Measurements from ENCODE around the gene POLN.

POLN gene

DNA sequence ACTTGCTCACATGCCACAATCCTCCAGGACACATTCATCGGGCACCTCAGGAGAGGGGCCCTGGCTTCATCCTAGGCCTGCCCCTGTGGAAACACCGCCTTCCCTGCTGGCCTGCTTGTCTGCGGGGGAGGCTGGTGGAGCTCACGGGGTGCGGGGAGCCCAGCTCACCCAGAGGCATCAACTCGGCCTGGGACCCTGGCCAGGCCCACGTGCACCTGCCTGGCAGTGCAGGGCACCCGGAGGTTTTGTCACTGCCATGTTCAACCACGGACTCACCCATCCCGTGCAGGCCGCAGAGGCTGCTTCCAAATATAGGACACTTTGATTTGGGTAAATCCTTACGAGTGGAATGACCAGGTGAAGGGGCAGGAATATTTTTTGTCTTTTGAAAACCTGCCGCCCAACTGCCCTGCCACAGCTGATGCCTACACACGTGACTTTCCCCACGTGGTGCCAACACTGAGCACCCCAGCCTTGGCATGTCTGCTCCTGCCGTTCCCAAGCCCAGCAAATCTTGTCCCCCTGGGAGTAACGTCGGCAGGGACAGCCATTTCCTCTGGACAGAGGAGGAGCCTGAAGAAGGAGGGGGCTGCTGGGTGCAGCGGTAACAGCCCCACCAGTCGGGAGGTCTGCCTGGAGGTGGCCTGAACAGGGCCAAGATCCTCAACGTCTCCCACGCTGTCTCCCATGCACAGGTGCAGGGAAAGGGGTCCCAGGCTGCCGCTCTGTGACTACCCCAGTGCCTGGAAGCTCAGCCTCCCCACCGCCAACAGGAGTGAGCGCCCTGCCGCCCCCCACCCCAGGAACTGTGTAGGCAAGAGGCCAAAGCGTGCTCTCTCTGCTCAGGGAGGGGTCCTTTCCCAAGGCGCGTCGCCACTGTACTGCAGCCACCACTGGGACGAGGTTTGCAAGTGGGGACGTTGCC lies 11.5 kb upstream of the POLN start:
- H3K36me3 ChIP-seq (ENCODE audit: insufficient read depth, low read length) = peaks cover 34% of the 10 kb centered on the region; the same call in 1 of the 2 replicates
- H3K9me3 ChIP-seq (ENCODE audit: insufficient read depth, low read depth, low read length) = no peaks in the 10 kb centered on the region
- no peaks in the 10 kb centered on the region for H3K4me1 ChIP-seq (ENCODE audit: insufficient read depth, low read length, poor library complexity, severe bottlenecking)
- H2AFZ ChIP-seq (ENCODE audit: low read length) = no peak overlapping the region
- no peak for TF ChIP-seq EZH2phosphoT487 (IDR thresholded peaks at IDR 0.05; ENCODE audit: borderline replicate concordance)
- TF ChIP-seq, protein P1, sequence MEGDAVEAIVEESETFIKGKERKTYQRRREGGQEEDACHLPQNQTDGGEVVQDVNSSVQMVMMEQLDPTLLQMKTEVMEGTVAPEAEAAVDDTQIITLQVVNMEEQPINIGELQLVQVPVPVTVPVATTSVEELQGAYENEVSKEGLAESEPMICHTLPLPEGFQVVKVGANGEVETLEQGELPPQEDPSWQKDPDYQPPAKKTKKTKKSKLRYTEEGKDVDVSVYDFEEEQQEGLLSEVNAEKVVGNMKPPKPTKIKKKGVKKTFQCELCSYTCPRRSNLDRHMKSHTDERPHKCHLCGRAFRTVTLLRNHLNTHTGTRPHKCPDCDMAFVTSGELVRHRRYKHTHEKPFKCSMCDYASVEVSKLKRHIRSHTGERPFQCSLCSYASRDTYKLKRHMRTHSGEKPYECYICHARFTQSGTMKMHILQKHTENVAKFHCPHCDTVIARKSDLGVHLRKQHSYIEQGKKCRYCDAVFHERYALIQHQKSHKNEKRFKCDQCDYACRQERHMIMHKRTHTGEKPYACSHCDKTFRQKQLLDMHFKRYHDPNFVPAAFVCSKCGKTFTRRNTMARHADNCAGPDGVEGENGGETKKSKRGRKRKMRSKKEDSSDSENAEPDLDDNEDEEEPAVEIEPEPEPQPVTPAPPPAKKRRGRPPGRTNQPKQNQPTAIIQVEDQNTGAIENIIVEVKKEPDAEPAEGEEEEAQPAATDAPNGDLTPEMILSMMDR (conservative IDR thresholded peaks at IDR 0.05; ENCODE audit: low read length) = no peak
- no peak overlapping the region for H3K4me2 ChIP-seq (ENCODE audit: low read depth, low read length, poor library complexity, severe bottlenecking)
- H3K4me3 ChIP-seq (ENCODE audit: low read length, poor library complexity, severe bottlenecking) = no peak overlapping the region
- H3K27me3 ChIP-seq (ENCODE audit: insufficient read depth, low read length, poor library complexity, severe bottlenecking) = no peaks in the 10 kb centered on the region
- H3F3A ChIP-seq (ENCODE audit: low read depth) = no peaks in the 10 kb centered on the region
- no peaks in the 10 kb centered on the region for H3K9me2 ChIP-seq (replicated peaks; ENCODE audit: low read depth, low read length)
- H3K79me2 ChIP-seq (ENCODE audit: insufficient read depth, low read length) = peaks cover 26% of the 10 kb centered on the region; the same call in 1 of the 2 replicates
- peaks cover 28% of the 10 kb centered on the region for H4K20me1 ChIP-seq (ENCODE audit: insufficient read depth, low read length, poor library complexity, severe bottlenecking)
- H3K9ac ChIP-seq (ENCODE audit: low read depth, low read length, poor library complexity, severe bottlenecking) = no peak overlapping the region

DNA sequence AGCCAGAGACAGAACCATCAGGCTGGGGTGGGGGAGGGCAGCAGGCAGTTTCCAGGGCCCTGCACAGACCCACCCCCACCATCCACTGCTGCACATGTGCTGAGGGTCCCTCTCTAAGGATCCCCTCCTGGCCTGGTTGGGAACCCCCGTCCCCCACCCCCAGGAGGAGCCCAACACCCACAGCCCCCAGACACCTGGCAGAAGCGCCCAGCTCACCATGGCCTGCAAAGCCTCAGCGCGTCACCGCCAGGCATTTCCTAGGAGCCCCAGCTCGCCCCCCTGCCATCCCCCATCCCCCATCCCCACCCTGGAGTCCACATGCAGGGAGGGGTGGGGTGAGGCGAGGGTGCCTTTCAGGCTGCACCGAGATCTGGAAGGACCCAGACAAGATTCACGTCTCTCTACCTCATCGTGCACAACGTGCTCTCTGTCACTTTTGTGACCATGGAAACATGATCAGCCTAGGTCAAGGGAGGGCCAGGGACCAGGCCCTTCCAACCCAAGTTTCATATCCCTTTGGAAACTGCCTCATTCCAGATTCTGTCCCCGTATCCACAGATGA lies 10.7 kb upstream of the POLN start:
- no peak overlapping the region for H2AFZ ChIP-seq (ENCODE audit: low read length)
- TF ChIP-seq EZH2phosphoT487 (IDR thresholded peaks at IDR 0.05; ENCODE audit: borderline replicate concordance) = no peak
- TF ChIP-seq, protein P1 (conservative IDR thresholded peaks at IDR 0.05; ENCODE audit: low read length) = no peak
- no peaks in the 10 kb centered on the region for H3K27me3 ChIP-seq (ENCODE audit: insufficient read depth, low read length, poor library complexity, severe bottlenecking)
- peaks cover 34% of the 10 kb centered on the region; the same call in 1 of the 2 replicates for H3K36me3 ChIP-seq (ENCODE audit: insufficient read depth, low read length)
- no peak overlapping the region for H3K4me2 ChIP-seq (ENCODE audit: low read depth, low read length, poor library complexity, severe bottlenecking)
- no peak overlapping the region for H3K9ac ChIP-seq (ENCODE audit: low read depth, low read length, poor library complexity, severe bottlenecking)
- no peaks in the 10 kb centered on the region for H3K9me3 ChIP-seq (ENCODE audit: insufficient read depth, low read depth, low read length)
- no peaks in the 10 kb centered on the region for H3K4me1 ChIP-seq (ENCODE audit: insufficient read depth, low read length, poor library complexity, severe bottlenecking)
- peaks cover 17% of the 10 kb centered on the region; the same call in 1 of the 2 replicates for H3K79me2 ChIP-seq (ENCODE audit: insufficient read depth, low read length)
- no peak overlapping the region for H3K4me3 ChIP-seq (ENCODE audit: low read length, poor library complexity, severe bottlenecking)
- no peaks in the 10 kb centered on the region for H3K9me2 ChIP-seq (replicated peaks; ENCODE audit: low read depth, low read length)
- H4K20me1 ChIP-seq (ENCODE audit: insufficient read depth, low read length, poor library complexity, severe bottlenecking) = peaks cover 28% of the 10 kb centered on the region
- no peaks in the 10 kb centered on the region for H3F3A ChIP-seq (ENCODE audit: low read depth)

DNA sequence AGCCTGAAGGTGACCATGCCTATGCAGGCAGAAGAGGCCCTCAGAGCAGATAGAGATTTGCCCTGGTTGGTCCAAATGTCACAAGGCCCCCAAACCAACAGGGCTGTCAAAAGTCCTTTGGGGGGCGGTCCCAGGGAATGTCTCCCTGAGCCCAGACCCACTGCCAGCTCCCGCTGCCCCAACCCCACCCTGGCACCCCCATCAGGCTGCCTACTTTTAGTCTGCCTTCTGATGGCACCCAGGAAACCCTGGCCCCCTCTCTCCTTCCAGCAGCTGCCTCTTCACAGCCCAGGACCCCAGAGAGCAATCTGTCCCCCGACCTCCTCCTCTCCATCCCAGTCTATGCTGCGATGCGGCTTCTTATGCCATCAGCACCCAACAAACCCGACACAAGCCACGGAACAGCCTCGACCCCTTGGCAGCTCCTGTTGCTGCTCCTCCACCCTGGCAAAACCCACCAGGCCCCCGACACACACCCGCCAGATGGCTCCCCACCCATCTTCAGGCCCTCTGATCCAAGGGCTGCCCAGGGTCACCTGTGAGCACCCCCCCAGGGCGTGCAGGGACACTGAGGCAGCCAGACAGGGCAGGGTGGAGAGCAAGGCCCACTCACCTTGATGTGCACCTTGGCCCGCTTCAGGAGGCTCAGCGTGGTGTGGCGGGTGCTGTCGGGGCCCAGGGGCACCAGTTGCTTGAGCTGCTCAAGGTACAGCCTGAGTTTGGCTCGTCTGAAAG lies 10.0 kb upstream of the POLN start:
- H4K20me1 ChIP-seq (ENCODE audit: insufficient read depth, low read length, poor library complexity, severe bottlenecking) = peaks cover 22% of the 10 kb centered on the region
- H3K27me3 ChIP-seq (ENCODE audit: insufficient read depth, low read length, poor library complexity, severe bottlenecking) = no peaks in the 10 kb centered on the region
- H3K9me3 ChIP-seq (ENCODE audit: insufficient read depth, low read depth, low read length) = no peaks in the 10 kb centered on the region
- no peak overlapping the region for H3K4me3 ChIP-seq (ENCODE audit: low read length, poor library complexity, severe bottlenecking)
- H3F3A ChIP-seq (ENCODE audit: low read depth) = no peaks in the 10 kb centered on the region
- no peaks in the 10 kb centered on the region for H3K4me1 ChIP-seq (ENCODE audit: insufficient read depth, low read length, poor library complexity, severe bottlenecking)
- H3K9me2 ChIP-seq (replicated peaks; ENCODE audit: low read depth, low read length) = no peaks in the 10 kb centered on the region
- H3K4me2 ChIP-seq (ENCODE audit: low read depth, low read length, poor library complexity, severe bottlenecking) = no peak overlapping the region
- peaks cover 11% of the 10 kb centered on the region; the same call in 1 of the 2 replicates for H3K79me2 ChIP-seq (ENCODE audit: insufficient read depth, low read length)
- no peak overlapping the region for H3K9ac ChIP-seq (ENCODE audit: low read depth, low read length, poor library complexity, severe bottlenecking)
- no peak overlapping the region for H2AFZ ChIP-seq (ENCODE audit: low read length)
- H3K36me3 ChIP-seq (ENCODE audit: insufficient read depth, low read length) = peaks cover 34% of the 10 kb centered on the region; the same call in 1 of the 2 replicates
- no peak for TF ChIP-seq EZH2phosphoT487 (IDR thresholded peaks at IDR 0.05; ENCODE audit: borderline replicate concordance)
- TF ChIP-seq, protein P1 (conservative IDR thresholded peaks at IDR 0.05; ENCODE audit: low read length) = no peak

All from Loucy (cell line).